ENCODE data around the gene KCNK4.

KCNK4 gene

DNA sequence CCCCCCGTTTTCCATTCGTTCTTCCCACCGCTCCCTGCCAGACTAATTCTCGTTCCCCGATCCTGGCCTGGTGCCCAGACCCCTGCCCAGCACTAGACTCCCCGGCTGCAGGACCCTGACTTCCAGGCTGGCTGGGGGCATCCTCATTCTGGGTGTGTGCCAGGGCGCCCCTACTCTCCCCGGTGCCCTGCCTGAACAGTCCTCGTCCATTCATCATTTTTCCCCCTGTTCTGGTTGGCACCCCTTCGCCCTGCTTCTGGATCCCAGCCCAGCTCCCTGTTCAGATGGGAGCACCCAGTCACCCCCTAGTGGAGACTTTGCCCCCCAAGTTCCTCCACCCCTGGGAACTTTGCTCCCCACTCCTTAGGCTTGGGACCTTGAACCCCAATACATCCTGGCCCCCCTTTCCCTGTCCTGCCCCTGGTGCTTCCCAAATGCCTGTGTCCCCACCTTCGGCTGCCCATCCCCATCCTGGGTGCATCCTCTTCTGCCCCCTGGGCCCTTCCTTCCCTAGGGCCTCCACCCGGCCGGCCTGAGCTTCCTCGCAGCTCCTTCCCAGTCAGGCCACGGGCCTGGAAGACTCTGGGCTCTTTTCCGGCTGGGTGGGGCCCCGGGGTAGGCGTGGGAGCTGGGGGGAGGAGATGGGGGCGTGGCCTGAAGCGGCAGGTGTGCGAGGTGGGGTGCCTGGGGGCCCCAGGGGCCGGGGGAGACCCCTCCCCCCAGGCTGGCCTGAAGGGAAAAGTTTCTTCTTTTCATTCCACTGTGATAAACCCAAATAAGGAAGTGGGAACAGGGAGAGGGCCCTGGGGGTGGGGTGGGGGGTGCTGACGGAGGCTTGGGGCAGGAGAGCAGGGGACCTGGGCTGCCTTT, 38.9 kb upstream of the KCNK4 start:
- Mint-ChIP-seq H3K27me3 (ENCODE audit: low read depth) (no peaks in the 10 kb centered on the region), H3K4me3 (peak overlapping the region; percentile 89 to 91 (median 89)), H3K27ac (peak overlapping the region in 1 of 3 experiments; percentile 66), H3K9me3 (no peaks in the 10 kb centered on the region), H3K4me1 (peaks cover 19% of the 10 kb centered on the region), H3K36me3 (ENCODE audit: low read depth) (peaks cover 3% of the 10 kb centered on the region)
- TF ChIP-seq, protein P1, sequence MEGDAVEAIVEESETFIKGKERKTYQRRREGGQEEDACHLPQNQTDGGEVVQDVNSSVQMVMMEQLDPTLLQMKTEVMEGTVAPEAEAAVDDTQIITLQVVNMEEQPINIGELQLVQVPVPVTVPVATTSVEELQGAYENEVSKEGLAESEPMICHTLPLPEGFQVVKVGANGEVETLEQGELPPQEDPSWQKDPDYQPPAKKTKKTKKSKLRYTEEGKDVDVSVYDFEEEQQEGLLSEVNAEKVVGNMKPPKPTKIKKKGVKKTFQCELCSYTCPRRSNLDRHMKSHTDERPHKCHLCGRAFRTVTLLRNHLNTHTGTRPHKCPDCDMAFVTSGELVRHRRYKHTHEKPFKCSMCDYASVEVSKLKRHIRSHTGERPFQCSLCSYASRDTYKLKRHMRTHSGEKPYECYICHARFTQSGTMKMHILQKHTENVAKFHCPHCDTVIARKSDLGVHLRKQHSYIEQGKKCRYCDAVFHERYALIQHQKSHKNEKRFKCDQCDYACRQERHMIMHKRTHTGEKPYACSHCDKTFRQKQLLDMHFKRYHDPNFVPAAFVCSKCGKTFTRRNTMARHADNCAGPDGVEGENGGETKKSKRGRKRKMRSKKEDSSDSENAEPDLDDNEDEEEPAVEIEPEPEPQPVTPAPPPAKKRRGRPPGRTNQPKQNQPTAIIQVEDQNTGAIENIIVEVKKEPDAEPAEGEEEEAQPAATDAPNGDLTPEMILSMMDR (IDR thresholded peaks at IDR 0.05; ENCODE audit: unreplicated experiment in 3 of 3) = peak in 1 of 3 experiments; percentile 17

DNA sequence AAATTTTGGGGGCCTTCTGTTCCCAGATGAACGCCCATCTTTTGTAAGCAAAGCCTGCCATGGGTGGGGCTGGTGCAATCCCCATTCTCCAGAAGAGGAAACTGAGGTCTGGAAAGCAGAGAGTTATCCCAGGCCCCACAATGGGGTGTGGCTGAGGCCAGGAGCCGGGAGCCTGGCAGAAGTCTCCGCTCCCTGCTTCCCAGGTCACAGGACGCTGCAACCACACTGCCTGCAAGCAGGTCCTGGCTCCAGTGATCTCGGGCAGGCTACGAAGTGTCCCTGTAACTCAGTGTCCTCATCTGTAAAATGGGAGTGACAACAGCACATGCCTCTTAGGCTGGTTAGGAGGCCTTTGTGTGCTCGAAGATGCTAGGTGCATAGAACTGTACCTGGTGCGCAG, 38.1 kb upstream of the KCNK4 start:
- TF ChIP-seq, protein P1 (IDR thresholded peaks at IDR 0.05; ENCODE audit: unreplicated experiment in 3 of 3) = no peak
- H3K27ac Mint-ChIP-seq = no peak overlapping the region
- peak overlapping the region; percentile 46 to 79 (median 76) for H3K4me3 Mint-ChIP-seq
- H3K4me1 Mint-ChIP-seq = peaks cover 15% of the 10 kb centered on the region
- peaks cover 10% of the 10 kb centered on the region for H3K36me3 Mint-ChIP-seq (ENCODE audit: low read depth)
- no peaks in the 10 kb centered on the region for H3K27me3 Mint-ChIP-seq (ENCODE audit: low read depth)
- no peaks in the 10 kb centered on the region for H3K9me3 Mint-ChIP-seq

DNA sequence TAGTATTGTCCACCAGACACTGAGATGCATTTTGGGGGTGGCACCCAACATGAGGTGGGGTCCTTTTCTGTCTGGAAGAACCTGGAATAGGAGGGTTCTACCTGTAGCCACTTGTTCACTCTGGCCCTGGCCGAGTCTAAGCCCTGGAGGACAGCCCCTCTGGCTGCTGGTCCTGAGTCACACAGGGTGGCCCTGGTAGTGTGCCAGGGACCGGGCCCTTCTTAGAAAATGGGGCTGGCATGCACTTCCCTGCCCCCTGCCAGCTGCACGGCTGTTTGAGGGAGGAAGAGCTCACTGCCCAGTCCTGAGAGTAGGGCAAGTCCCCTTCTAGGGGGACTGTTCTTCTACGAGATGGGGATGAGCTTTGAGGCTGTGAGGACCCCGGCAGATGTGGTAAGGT, 37.6 kb upstream of the KCNK4 start:
- TF ChIP-seq, protein P1 (IDR thresholded peaks at IDR 0.05; ENCODE audit: unreplicated experiment in 3 of 3) = no peak
- no peaks in the 10 kb centered on the region for H3K27me3 Mint-ChIP-seq (ENCODE audit: low read depth)
- no peaks in the 10 kb centered on the region for H3K9me3 Mint-ChIP-seq
- H3K27ac Mint-ChIP-seq = no peak overlapping the region
- H3K4me1 Mint-ChIP-seq = peaks cover 13% of the 10 kb centered on the region
- H3K4me3 Mint-ChIP-seq = peak overlapping the region; percentile 41 to 79 (median 76)
- H3K36me3 Mint-ChIP-seq (ENCODE audit: low read depth) = peaks cover 12% of the 10 kb centered on the region

DNA sequence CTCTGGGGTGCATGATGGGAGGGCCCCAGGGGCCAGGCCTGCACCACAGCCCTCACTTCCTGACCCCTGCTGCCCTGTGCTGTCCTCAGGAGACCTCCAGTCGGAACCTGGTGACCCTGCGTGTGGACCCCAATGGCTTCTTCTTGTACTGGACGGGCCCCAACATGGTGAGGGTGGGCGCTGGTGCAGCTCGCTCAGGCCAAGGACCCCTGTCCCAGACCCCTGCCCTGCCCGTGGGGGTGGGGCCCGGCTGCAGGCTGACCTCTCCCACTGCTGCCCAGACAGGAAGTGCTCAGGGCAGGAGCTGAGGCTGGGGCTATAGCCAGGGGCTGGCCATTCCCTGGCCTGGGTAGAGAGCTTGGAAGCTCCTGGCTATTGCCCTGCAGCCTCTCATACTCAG, 36.8 kb upstream of the KCNK4 start:
- TF ChIP-seq, protein P1 (IDR thresholded peaks at IDR 0.05; ENCODE audit: unreplicated experiment in 3 of 3) = no peak
- Mint-ChIP-seq H3K27ac (no peak overlapping the region), H3K9me3 (no peaks in the 10 kb centered on the region), H3K27me3 (ENCODE audit: low read depth) (no peaks in the 10 kb centered on the region), H3K4me1 (peaks cover 8% of the 10 kb centered on the region), H3K4me3 (peak overlapping the region; percentile 42 to 76 (median 45)), H3K36me3 (ENCODE audit: low read depth) (peaks cover 14% of the 10 kb centered on the region)

DNA sequence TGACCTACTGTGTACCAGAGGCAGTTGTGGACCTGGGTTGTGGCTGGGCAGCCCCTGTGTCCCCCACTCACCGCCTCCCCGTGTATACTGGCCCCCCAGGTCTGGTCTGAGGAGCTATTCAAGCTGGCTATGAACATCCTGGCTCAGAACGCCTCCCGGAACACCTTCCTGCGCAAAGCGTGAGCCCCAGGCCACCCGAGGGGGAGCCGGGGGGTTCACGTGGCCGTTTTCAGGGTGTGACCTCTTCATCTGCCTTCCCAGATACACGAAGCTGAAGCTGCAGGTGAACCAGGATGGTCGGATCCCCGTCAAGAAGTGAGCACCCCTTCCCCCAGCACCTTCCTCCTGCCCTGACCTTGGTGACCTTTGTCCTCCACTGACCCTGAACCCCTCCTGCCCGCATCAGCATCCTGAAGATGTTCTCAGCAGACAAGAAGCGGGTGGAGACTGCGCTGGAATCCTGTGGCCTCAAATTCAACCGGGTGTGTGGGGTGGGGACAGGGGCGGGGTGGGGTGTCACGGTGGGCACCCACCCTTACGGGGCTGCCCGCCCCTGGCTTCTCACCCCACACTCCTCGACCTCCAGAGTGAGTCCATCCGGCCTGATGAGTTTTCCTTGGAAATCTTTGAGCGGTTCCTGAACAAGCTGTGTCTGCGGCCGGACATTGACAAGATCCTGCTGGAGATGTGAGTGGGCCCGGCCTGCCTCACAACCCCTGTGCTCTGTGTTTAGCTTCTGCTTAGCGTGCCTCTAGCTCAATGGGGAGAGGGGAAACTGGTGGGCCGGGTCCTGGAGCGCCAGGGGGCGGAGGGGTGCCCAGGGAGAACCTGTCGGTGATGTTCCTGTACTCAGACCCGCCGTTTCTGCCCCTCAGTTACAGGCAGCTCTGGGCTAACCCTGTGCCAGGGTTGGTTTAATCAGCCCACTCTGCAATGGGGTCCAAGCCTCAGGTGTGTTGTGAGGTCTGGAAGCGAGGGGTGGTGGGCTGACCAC, 35.7 kb upstream of the KCNK4 start:
- Mint-ChIP-seq H3K36me3 (ENCODE audit: low read depth) (peaks cover 23% of the 10 kb centered on the region), H3K9me3 (no peaks in the 10 kb centered on the region), H3K4me1 (no peaks in the 10 kb centered on the region), H3K4me3 (peak overlapping the region in 1 of 3 experiments; percentile 12), H3K27ac (no peak overlapping the region), H3K27me3 (ENCODE audit: low read depth) (no peaks in the 10 kb centered on the region)
- TF ChIP-seq, protein P1 (IDR thresholded peaks at IDR 0.05; ENCODE audit: unreplicated experiment in 3 of 3) = no peak
